NCI-H774 (cell line): ENCODE data around the gene XRN1.
"Not testable (repeated sequence)": the region's sequence is repeated elsewhere in the genome, so short reads cannot be mapped to it uniquely, and the experiment has no call there.

Experiments
- DNase-seq: peaks from one replicate; lab custom pipeline; 2025; lab: John Stamatoyannopoulos, UW

Gene XRN1

GRCh38 chr3:142337994-142338393 lies 109.8 kb downstream of the XRN1 start:
- no peak for DNase-seq

- DNase-seq: no peak
Measured at GRCh38 chr3:142332390-142332789, 115.4 kb downstream of the XRN1 start.

GRCh38 chr3:142324275-142324953 lies 123.4 kb downstream of the XRN1 start:
- DNase-seq: not testable (repeated sequence)

- DNase-seq: no peak
Measured at GRCh38 chr3:142319912-142320311, 127.9 kb downstream of the XRN1 start.

- DNase-seq: no peak
Measured at GRCh38 chr3:142319094-142319493, 128.7 kb downstream of the XRN1 start.

DNA sequence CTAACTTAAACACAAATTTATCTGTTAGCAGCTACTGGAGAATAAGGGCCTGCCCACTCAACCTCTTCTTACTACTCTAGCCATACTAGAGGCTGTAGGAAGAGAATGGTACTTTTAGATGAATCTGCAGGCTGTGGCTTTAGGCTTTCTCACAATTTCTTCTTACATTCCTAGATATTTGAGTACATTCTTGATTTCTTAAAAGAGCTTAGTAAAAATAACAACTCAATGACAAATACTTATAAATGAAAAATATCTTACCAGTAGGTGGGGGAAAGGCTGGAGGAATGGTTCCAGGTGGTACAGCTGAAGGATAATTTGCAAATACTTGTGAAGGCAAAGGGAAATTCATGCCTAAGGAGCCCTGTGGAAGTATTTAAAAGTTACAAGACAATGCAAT lies 129.5 kb downstream of the XRN1 start:
- no peak for DNase-seq

DNA sequence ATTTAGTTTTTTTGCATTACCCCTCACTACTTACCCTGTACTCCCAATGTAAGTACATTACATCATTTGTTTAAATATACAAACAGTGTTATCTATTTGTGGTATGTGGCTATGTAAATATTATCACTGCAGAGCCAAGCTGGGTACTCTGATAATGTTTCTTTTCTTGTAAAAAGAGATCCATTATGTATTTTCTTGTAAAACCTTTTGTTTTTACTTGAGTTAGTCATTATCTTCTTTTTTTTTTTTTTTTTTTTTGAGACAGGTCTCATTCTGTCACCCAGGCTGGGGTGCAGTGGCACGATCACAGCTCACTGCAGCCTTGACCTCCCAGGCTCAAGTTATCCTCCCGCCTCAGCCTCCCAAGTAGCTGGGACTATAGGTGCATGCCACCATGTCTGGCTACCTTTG lies 131.9 kb downstream of the XRN1 start:
- DNase-seq: not testable (repeated sequence)

- DNase-seq: no peak
Measured at GRCh38 chr3:142315083-142315482, 132.8 kb downstream of the XRN1 start.

GRCh38 chr3:142310439-142310838 lies 137.4 kb downstream of the XRN1 start:
- DNase-seq: no peak

DNA sequence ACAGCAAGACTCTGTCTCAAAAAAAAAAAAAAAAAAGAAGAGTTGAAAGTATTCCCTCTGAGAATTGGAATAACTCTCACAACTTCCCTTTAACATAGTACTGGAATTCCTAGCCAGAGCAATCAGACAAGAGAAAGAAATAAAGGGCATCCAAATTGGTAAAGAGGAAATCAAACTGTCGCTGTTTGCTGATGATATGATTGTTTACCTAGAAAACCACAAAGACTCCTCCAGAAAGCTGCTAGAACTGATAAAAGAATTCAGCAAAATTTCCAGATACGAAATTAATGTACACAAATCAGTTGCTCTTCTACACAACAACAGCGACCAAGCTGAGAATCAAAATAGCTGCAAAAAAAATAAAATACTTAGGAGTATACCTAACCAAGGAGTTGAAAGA lies 145.0 kb downstream of the XRN1 start:
- not testable (repeated sequence) for DNase-seq

GRCh38 chr3:142298626-142299025 lies 149.2 kb downstream of the XRN1 start:
- no peak for DNase-seq

GRCh38 chr3:142296507-142296906 lies 151.3 kb downstream of the XRN1 start:
- DNase-seq: no peak

- no peak for DNase-seq
Measured at GRCh38 chr3:142287866-142288638, 159.8 kb downstream of the XRN1 start.

GRCh38 chr3:142285083-142285517 lies 162.7 kb downstream of the XRN1 start:
- no peak for DNase-seq

GRCh38 chr3:142282503-142282902 lies 165.3 kb downstream of the XRN1 start:
- DNase-seq: no peak

DNA sequence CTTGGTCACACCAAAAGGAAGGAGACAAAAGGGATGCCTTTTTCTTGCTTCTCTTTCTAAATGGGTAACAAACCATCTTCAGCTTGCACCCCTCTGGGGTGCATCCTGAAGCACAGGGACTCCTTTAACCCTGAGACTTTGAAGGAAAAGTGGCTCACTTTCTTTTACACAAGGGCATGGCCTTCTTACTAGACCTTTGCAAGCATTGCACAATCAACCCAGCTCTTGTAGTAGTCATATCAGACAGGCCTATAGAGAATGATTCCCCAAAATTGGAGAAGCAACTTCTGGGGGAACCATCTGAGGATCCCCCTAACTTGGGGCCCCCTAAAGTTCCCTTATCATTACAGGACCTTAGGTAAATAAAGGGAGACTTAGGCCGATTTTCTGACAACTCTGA lies 166.4 kb downstream of the XRN1 start:
- DNase-seq: no peak

- DNase-seq: peak; percentile 49
Measured at GRCh38 chr3:142279965-142280590, 167.8 kb downstream of the XRN1 start.

GRCh38 chr3:142278451-142278850 lies 169.4 kb downstream of the XRN1 start:
- DNase-seq: no peak

GRCh38 chr3:142276781-142277180 lies 171.1 kb downstream of the XRN1 start:
- no peak for DNase-seq

- no peak for DNase-seq
Measured at GRCh38 chr3:142275856-142276255, 172.0 kb downstream of the XRN1 start.

- no peak for DNase-seq
Measured at GRCh38 chr3:142274908-142275307, 172.9 kb downstream of the XRN1 start.

- DNase-seq: no peak
Measured at GRCh38 chr3:142273501-142273900, 174.3 kb downstream of the XRN1 start.
